Stimulated activated CD8-positive, alpha-beta memory T cell treated with anti-CD3 and anti-CD28 coated beads, Interleukin-12 subunit alpha, Interleukin-12 subunit beta, amount 100 ng/mL, for 24 hours (primary cell): Measurements from ENCODE around the gene MVP.
"Not testable (repeated sequence)": the region's sequence is repeated elsewhere in the genome, so short reads cannot be mapped to it uniquely, and the experiment has no call there.

Experiments used
- DNase-seq: peaks from one replicate; pipeline ENCODE4 v3.0.0-alpha.2; 2020; ENCODE audit errors: extremely low read depth

The MVP gene

DNA sequence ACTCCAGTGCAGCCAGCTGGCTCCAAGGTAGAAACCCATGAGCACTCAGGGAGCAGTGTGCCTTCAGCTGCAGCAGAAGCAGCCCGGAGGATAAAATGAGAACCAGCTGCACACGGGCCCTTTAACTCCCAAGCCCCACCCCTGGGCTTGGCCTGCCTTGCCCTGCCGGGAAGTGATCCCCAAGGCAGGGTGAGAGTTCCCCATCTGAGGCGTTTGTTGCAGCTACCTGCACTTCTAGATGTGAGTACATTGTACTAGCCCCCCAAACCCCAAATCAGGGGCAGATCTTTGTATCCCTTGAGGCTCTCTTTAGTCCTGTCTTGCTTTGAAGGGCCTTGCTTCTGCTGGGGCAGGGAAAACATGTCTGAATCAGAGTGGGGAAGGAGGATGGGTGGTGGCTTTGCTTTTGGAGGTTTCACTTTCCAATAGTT, at the start of gene MVP:
TSS of gene MVP (plus strand) at position 192 of the 431 bp plus-strand sequence. CDS start 10,088 bp downstream, outside the sequence.
- DNase-seq = no peak

DNA sequence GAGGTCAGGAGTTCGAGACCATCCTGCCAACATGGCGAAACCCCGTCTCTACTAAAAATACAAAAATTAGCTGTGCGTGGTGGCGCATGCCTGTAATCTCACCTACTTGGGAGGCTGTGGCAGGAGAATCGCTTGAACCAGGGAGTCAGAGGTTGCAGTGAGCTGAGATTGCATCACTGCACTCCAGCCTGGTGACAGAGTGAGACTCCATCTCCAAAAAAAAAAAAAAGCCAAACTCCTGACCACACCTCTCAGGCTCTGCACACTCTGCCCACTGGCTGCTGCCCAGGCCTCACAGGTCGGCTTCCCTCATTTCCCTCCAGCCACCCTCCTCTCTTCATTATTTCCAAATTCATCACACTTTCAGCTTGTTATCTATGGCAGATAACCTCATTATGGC, 47.9 kb upstream of the MVP start:
- not testable (repeated sequence) for DNase-seq

DNA sequence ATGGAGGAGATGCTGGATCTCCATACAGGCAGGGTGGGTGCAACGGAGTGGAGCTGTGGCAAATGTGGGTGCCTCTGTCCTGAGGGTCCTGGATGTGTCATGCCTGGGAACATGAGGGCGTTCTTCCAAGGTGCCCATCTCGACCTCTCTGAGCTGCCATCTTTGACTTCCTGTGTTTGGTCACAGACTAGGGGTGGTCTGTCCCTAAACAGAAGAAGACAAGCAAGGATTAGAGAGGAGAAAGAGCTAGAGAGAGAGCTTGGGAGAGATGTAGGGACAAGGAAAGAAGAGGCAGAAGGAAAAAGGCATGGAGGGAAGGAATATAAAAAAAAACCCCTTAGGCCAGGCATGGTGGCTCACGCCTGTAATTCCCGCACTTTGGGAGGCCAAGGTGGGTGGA, 45.5 kb upstream of the MVP start:
- no peak for DNase-seq

DNA sequence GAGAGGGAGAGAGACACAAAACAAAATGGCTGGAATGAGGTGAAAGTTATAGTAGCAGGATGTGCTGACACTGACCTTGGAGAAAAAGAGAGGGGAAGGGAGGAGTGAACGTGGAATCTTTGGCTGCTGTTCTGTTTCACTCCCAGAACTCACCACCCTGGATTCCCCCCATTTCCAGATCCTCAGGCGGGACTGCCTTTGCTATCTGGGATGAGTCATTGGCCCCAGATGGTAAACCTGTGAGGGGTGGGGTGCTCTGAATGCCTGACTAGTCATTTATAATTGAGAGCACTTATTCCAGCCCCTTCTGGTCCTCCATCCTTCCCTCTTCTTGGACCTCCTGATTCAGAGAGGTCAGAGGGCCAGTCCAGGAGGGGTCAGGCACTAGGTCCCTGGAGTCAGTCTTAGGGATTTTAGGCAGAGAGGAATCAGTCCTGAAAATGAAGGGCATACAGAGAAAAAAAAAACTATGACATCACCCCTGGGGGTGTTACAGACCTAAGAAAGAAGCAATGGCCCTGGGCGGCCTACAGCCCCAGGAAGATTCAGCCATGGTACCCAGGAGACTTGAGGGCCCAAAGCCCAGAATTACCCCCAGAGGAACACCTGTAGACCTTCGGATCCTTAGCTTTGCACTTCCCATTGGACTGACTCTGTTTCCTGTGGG, 44.4 kb upstream of the MVP start:
- DNase-seq = no peak

DNA sequence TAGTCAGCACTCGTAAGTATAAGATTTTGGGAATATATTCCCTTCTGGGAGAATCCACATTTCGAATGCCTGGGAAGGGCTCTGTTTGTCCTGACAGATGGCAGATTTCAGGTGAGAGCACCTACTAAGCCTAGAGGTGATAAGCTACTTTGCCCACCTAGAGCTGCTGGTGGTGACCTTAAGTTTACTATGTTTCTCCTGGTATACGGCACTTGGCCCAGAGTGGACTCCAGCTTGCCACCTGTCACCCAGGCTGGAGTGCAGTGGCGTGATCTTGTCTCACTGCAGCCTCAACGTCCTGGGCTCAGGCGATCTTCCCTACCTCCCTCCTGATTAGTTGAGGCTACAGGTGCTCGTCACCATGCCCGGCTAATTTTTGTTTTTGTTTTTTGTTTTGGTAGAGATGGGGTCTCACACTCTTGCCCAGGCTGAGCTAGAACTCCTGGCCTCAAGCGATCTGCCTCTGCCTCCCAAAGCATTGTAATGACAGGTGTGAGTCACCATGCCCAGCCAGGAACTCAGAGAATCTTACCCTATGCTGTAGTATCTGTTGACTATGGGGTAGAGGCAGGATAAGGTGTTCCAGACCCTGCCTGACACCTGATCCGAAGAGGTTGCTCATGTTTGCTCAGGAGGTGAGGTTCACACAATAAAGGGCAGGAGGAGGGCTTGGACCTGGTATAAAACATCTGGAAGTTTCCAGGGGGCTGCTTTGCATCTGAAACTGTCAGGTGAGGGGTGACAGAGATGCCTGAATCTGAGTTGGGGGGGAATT, 42.5 kb upstream of the MVP start, which contains the start of gene ZG16:
TSS of gene ZG16 (plus strand) at position 681 of the 775 bp plus-strand sequence. CDS start 1,011 bp downstream, outside the sequence.
- DNase-seq = no peak

DNA sequence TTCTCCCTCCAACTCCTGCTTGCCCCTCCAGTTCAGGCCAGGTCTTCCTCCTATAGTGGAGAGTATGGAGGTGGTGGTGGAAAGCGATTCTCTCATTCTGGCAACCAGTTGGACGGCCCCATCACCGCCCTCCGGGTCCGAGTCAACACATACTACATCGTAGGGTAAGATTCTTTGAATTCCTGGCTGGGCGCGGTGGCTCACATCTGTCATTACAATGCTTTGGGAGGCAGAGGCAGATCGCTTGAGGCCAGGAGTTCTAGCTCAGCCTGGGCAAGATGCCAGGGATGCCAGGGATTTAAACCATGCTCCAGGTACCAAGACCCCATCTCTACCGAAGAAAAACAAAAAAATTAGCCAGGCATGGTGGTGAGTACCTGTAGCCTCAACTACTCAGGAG, 40.8 kb upstream of the MVP start:
- no peak for DNase-seq

DNA sequence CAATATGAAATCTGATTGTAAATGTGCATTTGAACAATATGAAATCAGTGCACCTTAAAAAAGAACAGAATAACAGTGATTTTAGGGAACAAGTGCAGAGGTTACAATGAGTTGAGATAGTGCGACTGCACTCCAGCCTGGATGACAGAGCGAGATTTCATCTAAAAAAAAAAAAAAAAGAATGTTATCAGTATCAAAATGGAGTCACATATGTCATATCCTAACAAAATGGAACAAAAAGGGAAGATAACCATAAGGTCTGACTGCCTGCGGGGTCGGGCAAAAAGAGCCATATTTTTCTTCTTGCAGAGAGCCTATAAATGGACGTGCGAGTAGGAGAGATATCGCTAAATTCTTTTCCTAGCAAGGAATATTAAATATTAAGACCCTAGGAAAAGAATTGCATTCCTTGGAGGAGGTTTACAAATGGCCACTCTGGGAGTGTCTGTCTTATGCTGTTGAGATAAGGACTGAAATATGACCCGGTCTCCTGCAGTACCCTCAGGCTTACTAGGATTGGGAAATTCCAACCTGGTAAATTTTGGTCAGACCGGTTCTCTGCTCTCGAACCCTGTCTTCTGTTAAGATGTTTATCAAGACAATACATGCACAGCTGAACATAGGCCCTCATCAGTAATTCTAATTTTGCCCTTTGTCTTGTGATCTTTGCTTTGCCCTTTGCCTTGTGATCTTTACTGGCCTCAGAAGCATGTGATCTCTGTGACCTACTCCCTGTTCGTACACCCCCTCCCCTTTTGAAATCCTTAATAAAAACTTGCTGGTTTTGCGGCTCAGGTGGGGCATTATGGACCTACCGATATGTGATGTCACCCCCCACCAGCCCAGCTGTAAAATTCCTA, 36.9 kb upstream of the MVP start:
- DNase-seq = not testable (repeated sequence)

DNA sequence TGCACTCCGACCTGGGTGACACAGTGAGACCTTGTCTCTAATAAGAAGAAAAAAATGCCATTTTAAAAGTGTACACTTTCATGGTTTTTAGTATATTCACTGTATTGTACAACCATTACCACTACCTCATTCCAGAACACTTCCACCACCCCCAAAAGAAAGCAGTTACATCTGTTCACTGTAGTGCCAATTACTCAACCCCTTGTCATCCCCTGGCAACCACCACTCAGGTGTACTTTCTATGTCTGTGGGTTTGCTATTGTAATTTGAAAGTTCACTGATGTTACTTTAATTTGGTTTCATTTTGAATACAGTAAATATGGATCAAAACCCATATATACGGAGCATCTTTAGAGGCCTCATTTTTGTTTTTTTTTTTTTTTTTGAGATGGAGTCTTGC, 36.1 kb upstream of the MVP start:
- DNase-seq = no peak

DNA sequence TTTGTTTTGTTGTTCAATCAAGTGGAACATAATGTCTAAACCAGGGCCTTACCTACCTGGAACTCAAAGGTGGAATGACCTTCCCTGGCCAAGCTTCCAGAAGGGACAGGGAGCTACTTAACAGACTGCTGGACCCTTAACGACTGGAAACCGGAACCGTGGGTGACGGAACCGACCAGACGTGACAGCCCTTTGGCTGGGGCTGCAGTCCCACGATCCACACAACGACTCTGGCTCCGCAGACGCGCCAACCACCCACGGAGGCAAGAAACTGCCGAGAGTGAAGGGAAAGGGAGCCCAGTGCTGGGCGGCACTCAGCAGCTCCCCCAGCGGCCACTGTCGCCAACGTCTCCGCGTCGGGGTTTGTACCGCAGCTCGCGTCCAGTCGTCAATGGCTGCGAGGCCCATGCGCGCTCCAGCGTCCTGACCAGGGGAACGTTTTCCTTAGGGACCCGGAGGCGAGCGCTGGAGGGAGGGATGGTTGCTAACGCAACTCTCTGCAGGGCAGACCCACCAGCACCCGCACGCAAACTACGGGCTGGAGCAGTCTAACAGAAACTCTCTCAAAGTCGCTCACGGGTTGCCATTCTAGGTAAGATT, 35.3 kb upstream of the MVP start:
- DNase-seq = no peak

DNA sequence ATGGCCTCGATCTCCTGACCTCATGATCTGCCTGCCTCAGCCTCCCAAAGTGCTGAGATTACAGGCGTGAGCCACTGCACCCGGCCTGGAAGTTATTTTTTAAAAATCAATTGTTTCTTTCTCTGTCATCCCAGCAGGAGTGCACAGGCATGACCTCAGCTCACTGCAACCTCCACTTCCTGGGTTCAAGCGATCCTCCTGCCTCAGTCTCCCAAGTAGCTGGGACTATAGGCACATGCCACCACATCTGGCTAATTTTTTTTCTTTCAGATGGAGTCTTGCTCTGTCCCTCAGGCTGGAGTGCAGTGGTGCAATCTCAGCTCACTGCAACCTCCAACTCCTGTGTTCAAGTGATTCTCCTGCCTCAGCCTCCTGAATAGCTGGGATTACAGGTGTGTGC, 33.1 kb upstream of the MVP start:
- not testable (repeated sequence) for DNase-seq

DNA sequence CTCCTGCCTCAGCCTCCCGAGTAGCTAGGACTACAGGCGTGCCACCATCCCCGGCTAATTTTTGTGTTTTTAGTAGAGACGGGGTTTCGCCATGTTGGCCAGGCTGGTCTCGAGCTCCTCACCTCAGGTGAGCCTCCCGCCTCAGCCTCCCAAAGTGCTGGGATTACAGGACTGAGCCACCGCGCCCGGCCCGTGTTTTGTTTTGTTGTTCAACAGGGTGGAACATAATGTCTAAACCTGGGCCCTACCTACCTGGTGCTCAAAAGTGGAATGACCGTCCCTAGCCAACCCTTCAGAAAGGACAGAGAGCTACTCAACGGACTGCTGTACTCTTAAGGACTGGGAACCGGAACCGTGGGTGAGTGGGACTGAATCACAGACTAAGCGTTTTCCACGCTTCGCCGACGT, 30.5 kb upstream of the MVP start:
- DNase-seq = no peak

DNA sequence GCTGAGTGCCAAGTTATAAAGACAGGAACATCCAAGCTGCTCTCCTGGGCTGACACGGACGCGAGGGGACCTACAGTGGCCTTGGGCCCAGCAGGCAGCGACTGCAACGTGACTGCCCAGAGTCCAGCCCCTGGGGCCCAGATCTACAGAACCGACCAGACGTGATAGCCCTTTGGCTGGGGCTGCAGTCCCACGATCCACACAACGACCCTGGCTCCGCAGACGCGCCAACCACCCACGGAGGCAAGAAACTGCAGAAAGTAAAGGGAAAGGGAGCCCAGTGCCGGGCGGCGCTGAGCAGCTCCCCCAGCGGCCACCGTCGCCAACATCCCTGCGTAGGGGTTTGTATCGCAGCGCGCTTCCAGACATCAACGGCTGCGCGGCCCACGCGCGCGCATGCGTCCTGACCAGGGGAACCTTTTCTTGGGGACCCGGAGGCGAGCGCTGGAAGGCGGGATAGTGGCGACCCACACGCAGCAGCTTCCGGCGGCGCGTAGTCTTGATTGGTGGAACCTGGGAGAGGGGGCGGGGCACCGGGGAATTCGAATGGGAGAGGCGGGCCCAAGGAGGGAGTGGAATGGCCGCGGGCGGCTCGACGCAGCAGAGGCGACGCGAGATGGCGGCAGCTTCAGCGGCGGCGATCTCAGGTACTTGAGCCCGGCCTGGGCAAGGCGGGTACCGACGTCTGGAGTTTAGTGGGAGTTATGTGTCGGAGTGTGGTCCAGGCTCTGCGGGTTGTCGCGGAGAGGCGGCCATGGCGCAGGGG, 29.9 kb upstream of the MVP start, which contains the start of gene KIF22:
TSS of gene KIF22 (plus strand) at position 569 of the 766 bp plus-strand sequence. CDS start at position 578, 9 bp downstream.
- peak; percentile 99 for DNase-seq

DNA sequence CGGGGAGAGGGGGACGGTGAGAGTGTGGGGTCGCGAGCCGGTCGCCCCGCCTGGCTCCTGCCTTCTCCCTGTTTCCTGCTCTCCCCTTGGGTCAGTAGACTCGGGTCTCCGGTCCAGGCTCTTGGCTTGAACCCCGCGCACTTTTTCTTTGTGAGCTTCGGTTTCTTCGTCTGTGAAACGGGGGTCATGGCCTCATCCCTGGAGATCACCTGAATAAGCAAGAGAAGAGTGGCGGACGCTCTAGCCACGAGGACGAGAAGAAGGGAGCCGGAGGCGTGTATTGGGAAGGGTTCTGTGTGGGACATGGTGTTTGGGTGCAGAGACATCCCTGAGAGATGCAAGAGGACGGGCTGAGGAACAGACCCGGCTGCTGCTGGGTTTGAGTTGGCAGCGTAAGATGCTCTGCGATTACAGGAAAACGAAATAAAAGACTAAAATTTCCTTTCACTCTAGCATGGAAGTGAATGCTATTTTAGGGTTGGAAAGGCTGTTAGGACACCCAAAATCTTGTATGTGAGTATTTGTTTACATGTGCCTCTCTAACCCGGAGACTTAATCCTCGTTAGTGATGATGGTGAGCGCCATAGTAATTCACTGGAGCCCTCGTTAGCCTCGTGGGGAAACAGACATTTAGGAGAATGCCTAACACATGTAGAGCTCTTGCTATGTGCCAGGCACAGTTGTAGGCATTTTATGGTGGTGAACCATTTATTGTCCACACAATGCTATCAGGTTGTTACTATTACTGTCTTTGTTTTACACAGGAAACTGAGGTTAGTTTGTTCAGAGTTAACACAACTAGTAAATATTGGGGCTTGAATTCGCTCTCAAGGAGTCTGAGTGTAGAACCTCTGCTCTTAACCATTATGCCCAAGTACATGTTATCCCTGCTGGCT, 29.1 kb upstream of the MVP start:
- DNase-seq = no peak

DNA sequence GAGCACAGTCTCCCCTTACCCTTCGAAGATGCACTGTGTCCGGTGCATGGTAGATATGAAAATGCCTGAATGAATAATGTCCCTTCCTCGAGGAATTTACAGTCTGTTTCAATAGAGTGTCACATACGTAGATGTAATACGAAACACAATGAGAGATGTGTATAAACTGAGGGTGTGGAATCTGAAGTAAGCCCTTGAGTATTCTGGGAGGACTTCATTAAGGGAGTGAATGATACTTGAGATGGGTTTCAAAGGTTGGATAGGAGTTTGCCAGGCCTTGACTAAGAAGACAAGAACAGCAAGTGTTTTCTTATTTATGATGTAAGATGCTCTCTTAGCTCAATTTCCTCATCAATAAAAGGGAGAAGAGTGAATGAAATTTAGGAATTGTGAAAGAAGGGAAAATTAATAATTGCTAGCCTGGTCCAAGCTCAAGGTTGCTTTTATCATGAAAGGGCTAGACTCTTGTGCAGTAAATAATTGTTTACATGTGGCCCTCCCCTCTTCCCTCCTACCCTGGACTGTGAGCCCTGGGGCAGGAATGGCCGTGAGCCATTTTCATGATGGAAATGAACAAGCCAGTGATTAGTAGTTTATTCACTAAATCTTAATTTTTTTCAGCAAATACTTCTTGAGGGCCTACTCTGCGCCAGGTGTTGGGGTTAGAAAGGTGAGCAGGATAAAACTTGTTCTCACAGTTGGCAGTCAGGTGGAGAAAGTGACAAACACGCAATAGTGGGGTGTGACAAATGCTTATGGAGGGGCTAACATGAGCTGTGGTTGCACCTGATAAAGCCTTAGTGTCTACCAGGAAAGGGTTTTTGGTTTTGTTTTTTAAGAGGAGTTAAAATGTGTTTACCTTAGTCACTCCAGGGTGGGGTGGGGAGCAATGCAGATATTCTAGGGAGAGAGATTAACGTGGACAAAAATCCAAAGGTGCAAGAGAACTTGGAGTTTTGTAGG, 28.1 kb upstream of the MVP start:
- no peak for DNase-seq

DNA sequence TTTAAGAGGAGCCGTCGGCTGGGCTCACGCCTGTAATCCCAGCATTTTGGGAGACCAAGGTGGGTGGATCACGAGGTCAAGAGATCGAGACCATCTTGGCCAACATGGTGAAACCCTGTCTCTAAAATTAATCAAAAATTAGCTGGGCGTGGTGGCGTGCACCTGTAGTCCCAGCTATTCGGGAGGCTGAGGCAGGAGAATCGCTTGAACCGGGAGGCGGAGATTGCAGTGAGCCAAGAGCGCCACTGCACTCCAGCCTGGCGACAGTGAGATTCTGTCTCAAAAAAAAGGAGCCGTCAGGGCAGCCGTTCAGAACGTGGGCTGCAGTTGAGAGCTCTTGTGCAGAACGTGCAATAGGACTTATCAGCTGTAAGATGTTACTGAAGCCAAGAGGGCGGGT, 27.1 kb upstream of the MVP start:
- not testable (repeated sequence) for DNase-seq

DNA sequence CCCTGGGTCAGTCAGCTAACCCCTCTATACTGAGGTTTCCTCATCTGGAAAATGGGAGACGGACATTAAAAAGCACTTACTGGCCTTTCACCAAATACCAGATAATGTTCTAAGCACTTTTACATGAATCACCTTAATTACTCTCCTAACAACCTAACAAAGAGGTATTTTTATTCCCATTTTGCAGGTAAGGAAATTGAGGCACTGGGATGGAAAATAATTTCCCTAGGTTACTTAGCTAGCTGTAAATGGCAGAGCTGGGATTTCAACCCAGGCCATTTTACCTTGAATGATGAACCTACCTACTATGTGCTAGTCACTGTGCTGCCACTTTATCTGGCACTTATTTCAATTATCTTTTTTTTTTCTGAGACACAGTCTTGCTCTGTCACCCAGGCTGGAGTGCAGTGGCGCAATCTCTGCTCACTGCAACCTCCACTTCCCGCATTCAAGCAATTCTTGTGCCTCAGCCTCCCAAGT, 26.0 kb upstream of the MVP start:
- DNase-seq = no peak

DNA sequence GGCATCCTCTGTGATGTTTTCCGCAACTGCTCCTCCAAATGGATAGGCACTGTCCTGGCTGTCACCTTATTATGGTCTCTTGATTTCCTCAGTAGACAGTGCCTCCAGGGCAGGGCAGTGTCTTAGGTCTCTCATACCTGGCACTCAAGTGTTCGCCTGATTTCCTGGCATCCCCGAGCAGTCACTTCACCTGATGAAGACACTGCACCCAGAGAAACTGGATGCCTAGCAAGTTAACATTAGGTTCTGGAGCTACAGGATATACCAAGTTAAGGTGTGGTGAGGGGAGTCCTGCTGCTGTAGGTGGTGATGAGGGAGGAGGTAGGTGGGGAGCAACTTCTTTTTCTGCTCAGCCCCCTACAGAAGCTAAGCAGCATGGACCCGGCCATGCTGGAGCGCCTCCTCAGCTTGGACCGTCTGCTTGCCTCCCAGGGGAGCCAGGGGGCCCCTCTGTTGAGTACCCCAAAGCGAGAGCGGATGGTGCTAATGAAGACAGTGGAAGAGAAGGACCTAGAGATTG, 17.8 kb upstream of the MVP start:
- DNase-seq = no peak

DNA sequence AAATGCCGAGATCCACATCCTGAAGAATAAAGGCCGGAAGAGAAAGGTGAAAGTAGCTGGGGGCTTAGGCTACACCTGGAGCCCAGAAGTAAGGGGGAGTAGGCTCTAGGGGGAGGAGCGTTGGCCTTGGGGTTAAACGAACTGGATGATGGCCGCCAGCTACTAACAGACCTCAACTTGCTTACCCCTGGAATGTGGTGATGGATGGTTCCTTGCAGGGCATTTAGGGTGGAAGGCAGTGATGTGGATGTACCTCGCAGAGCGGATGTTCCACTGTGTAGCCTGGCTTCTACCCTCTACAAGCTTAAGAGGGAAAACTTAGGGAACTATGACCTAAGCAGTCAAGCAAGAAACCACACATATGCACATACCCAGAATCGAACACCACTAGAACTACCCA, 16.2 kb upstream of the MVP start:
- no peak for DNase-seq
